Measurements from ENCODE around the gene CCNB1.

- TF ChIP-seq CTCF (tag by site-specific recombination; IDR thresholded peaks at IDR 0.05): no peak
- no peak for TF ChIP-seq PRDM10 (tag by site-specific recombination; IDR thresholded peaks at IDR 0.05)
- no peak for TF ChIP-seq KLF10 (tag by site-specific recombination; IDR thresholded peaks at IDR 0.05)
- TF ChIP-seq ZNF449 (tag by site-specific recombination; IDR thresholded peaks at IDR 0.05): no peak
- TF ChIP-seq ATF2 (tag by site-specific recombination; IDR thresholded peaks at IDR 0.05; ENCODE audit: low read depth): no peak
- TF ChIP-seq ZBTB49 (tag by site-specific recombination; IDR thresholded peaks at IDR 0.05; ENCODE audit: low read depth): no peak
- no peak for TF ChIP-seq ZNF792 (tag by site-specific recombination; IDR thresholded peaks at IDR 0.05)
- no peak for TF ChIP-seq ZNF768 (tag by site-specific recombination; IDR thresholded peaks at IDR 0.05)
Measured at GRCh38 chr5:69224520-69224919, 57.6 kb downstream of the CCNB1 start.

Data from HEK293 (cell line).